Testis (tissue), 3 donors: ENCODE measurements around the gene MRPL36. TPM values are rescaled to one million over a fixed set of nuclear protein-coding genes. Genes with fewer than 3 reads are reported as not detected.
A peak's percentile ranks its signal among the peaks of the same experiment; 100 is the strongest.

Experiments used
- DNase-seq: peaks from one replicate; pipeline ENCODE4 v3.0.0-alpha.2; 2019
- H3K27ac ChIP-seq, 2 donors: fragments of 200-600 bp; sonication (generic); one replicate each; pipeline ENCODE4 v1.5.1; 2019
- H3K27me3 ChIP-seq: fragments of 200-600 bp; sonication (generic); one replicate; pipeline ENCODE4 v1.5.1; 2019
- H3K36me3 ChIP-seq: fragments of 200-600 bp; sonication (generic); one replicate; pipeline ENCODE4 v1.5.1; 2017; ENCODE audit warnings: low read depth; ENCODE audit errors: missing control alignments
- H3K4me1 ChIP-seq: fragments of 200-600 bp; sonication (generic); one replicate; pipeline ENCODE4 v1.5.1; 2019
- H3K4me3 ChIP-seq, 2 donors: fragments of 200-600 bp; sonication (generic); one replicate each; pipeline ENCODE4 v1.5.1; 2017 to 2019
- H3K9me3 ChIP-seq: fragments of 200-600 bp; sonication (generic); one replicate; pipeline ENCODE4 v1.5.1; 2017
- CTCF ChIP-seq, 3 experiments: fragments of 450-650 bp in 2 of 3; fragments of 200-600 bp in 1 of 3; sonication (generic) in 1 of 3; IDR thresholded peaks; one replicate each; pipeline ENCODE4 v1.5.1; 2016 to 2019; ENCODE audit warnings: antibody characterized with exemption in 3 of 3, mild to moderate bottlenecking in 2 of 3, moderate library complexity in 1 of 3
- POLR2A ChIP-seq: fragments of 450-650 bp; IDR thresholded peaks from one replicate; pipeline ENCODE4 v1.6.1; 2017; ENCODE audit warnings: antibody characterized with exemption, mild to moderate bottlenecking, moderate library complexity
- WGBS, 2 donors: methylation state at CpG; one replicate each; pipeline ENCODE4 v1.1.5; 2018; 5-methylcytosine and 5-hydroxymethylcytosine counted together
- intact Hi-C: fragments of 100-400 bp; cut with DNase I; formaldehyde crosslinking; loops from one replicate; pipeline ENCODE4 v1.15.1; 2023; ENCODE audit warnings: low total_unique reads
- polyA plus RNA-seq: library from polyadenylated mRNA; stranded (reverse); fragments of 350-450 nt; fragmentation: Illumina TruSeq; extraction: RNeasy Lipid Tissue Mini Kit (QIAGEN cat#74804); gene quantifications from one replicate; pipeline ENCODE4 v1.2.3, GENCODE V29; 2014; ENCODE audit warnings: low read depth, low replicate concordance; ENCODE audit not compliant: insufficient read depth
- total RNA-seq, 2 donors: library from RNA; depleted of rRNA; stranded (reverse); fragments of >200 nt; gene quantifications; one replicate each; pipeline ENCODE4 v1.2.3, GENCODE V29; 2016

MRPL36 gene
- total and polyA plus RNA-seq, 3 donors from 2014 or later: 60.8 to 164 (median 101) TPM

GRCh38 chr5:1769752-1770442 is 29.7 kb downstream of the MRPL36 start:
- no peaks in the 10 kb centered on the region for H3K4me1 ChIP-seq
- no peaks in the 10 kb centered on the region for H3K9me3 ChIP-seq
- WGBS, 2 donors: 63 to 79% methylated on average over 30 of the region's 30 CpGs
- H3K4me3 ChIP-seq: peak overlapping the region; percentile 1 to 32
- H3K36me3 ChIP-seq: no peaks in the 10 kb centered on the region
- no peak overlapping the region for H3K27ac ChIP-seq
- intact Hi-C loops: no loop called here
- TF ChIP-seq CTCF (IDR thresholded peaks at IDR 0.05) (no peak), POLR2A (no peak)
- H3K27me3 ChIP-seq: no peaks in the 10 kb centered on the region
- peak; percentile 32 for DNase-seq

GRCh38 chr5:1769017-1769640 is 30.5 kb downstream of the MRPL36 start:
- DNase-seq: no peak
- Histone ChIP-seq H3K4me3 (peak overlapping the region; percentile 1 to 32), H3K27me3 (no peaks in the 10 kb centered on the region), H3K36me3 (no peaks in the 10 kb centered on the region), H3K4me1 (no peaks in the 10 kb centered on the region), H3K9me3 (no peaks in the 10 kb centered on the region), H3K27ac (no peak overlapping the region)
- intact Hi-C loops: no loop called here
- 78 to 96% methylated on average over 13 to 42 of the region's 54 CpGs for WGBS, 2 donors
- TF ChIP-seq CTCF (IDR thresholded peaks at IDR 0.05): no peak
- no peak for TF ChIP-seq POLR2A

GRCh38 chr5:1768283-1769000 is 31.2 kb downstream of the MRPL36 start:
- DNase-seq: no peak
- TF ChIP-seq CTCF (IDR thresholded peaks at IDR 0.05) (no peak), POLR2A (no peak)
- no peaks in the 10 kb centered on the region for H3K36me3 ChIP-seq
- no peak overlapping the region for H3K4me3 ChIP-seq
- intact Hi-C loops: no loop called here
- H3K27ac ChIP-seq: no peak overlapping the region
- 63 to 77% methylated on average over 16 to 32 of the region's 35 CpGs for WGBS, 2 donors
- no peaks in the 10 kb centered on the region for H3K9me3 ChIP-seq
- H3K27me3 ChIP-seq: no peaks in the 10 kb centered on the region
- no peaks in the 10 kb centered on the region for H3K4me1 ChIP-seq

- TF ChIP-seq CTCF (IDR thresholded peaks at IDR 0.05) (no peak), POLR2A (no peak)
- no peaks in the 10 kb centered on the region for H3K9me3 ChIP-seq
- no peak for DNase-seq
- WGBS, 2 donors: 55 to 59% methylated on average over 10 to 16 of the region's 16 CpGs
- no peaks in the 10 kb centered on the region for H3K27me3 ChIP-seq
- H3K4me1 ChIP-seq: no peaks in the 10 kb centered on the region
- H3K27ac ChIP-seq: no peak overlapping the region
- intact Hi-C loops: no loop called here
- H3K36me3 ChIP-seq: no peaks in the 10 kb centered on the region
- H3K4me3 ChIP-seq: no peak overlapping the region
These were observed 31.9 kb downstream of the MRPL36 start for GRCh38 chr5:1767524-1768282.
